ENCODE data around the gene MRPS15.
"Not testable (repeated sequence)": the region's sequence is repeated elsewhere in the genome, so short reads cannot be mapped to it uniquely, and the experiment has no call there.

Gene MRPS15

GRCh38 chr1:36497207-36497606 lies 33.0 kb upstream of the MRPS15 start:
- Histone ChIP-seq H3K79me2 (ENCODE audit: insufficient read depth, low read length) (no peaks in the 10 kb centered on the region), H3K4me1 (ENCODE audit: insufficient read depth, low read length) (no peaks in the 10 kb centered on the region), H3K4me2 (ENCODE audit: insufficient read depth, low read length) (no peak overlapping the region), H2AFZ (ENCODE audit: low read depth, low read length) (no peak overlapping the region), H3K27me3 (ENCODE audit: insufficient read depth, low read length, poor library complexity) (peaks cover 3% of the 10 kb centered on the region), H3K27ac (ENCODE audit: low read length) (no peak overlapping the region), H3K9ac (ENCODE audit: low read depth, low read length) (no peak overlapping the region), H3K4me3 (ENCODE audit: low read depth in 1 of 2, low read length in 2 of 2) (no peak overlapping the region), H3K9me3 (ENCODE audit: insufficient read depth, low read length, severe bottlenecking) (no peaks in the 10 kb centered on the region), H4K20me1 (ENCODE audit: insufficient read depth, low read length) (no peaks in the 10 kb centered on the region), H3K36me3 (ENCODE audit: insufficient read depth, low read length) (no peaks in the 10 kb centered on the region)
- DNase-seq (no peak), ATAC-seq (ENCODE audit: insufficient read depth, low read depth) (no peak)
- TF ChIP-seq EZH2 (IDR thresholded peaks at IDR 0.05; ENCODE audit: borderline replicate concordance, low read depth, low read length, severe bottlenecking), result no peak
- TF ChIP-seq CTCF (IDR thresholded peaks at IDR 0.05; ENCODE audit: borderline replicate concordance, extremely low read depth, low read length, poor library complexity, severe bottlenecking), result no peak

GRCh38 chr1:36494971-36495370 lies 30.8 kb upstream of the MRPS15 start:
- H3K36me3 ChIP-seq (ENCODE audit: insufficient read depth, low read length), result no peaks in the 10 kb centered on the region
- no peaks in the 10 kb centered on the region for H4K20me1 ChIP-seq (ENCODE audit: insufficient read depth, low read length)
- H2AFZ ChIP-seq (ENCODE audit: low read depth, low read length), result no peak overlapping the region
- H3K4me1 ChIP-seq (ENCODE audit: insufficient read depth, low read length), result no peaks in the 10 kb centered on the region
- DNase-seq (no peak), ATAC-seq (ENCODE audit: insufficient read depth, low read depth) (no peak)
- H3K79me2 ChIP-seq (ENCODE audit: insufficient read depth, low read length), result no peaks in the 10 kb centered on the region
- no peaks in the 10 kb centered on the region for H3K9me3 ChIP-seq (ENCODE audit: insufficient read depth, low read length, severe bottlenecking)
- peaks cover 3% of the 10 kb centered on the region for H3K27me3 ChIP-seq (ENCODE audit: insufficient read depth, low read length, poor library complexity)
- no peak for TF ChIP-seq CTCF (IDR thresholded peaks at IDR 0.05; ENCODE audit: borderline replicate concordance, extremely low read depth, low read length, poor library complexity, severe bottlenecking)
- TF ChIP-seq EZH2 (IDR thresholded peaks at IDR 0.05; ENCODE audit: borderline replicate concordance, low read depth, low read length, severe bottlenecking), result no peak
- H3K4me2 ChIP-seq (ENCODE audit: insufficient read depth, low read length), result no peak overlapping the region
- no peak overlapping the region for H3K4me3 ChIP-seq (ENCODE audit: low read depth in 1 of 2, low read length in 2 of 2)
- no peak overlapping the region for H3K27ac ChIP-seq (ENCODE audit: low read length)
- no peak overlapping the region for H3K9ac ChIP-seq (ENCODE audit: low read depth, low read length)

- TF ChIP-seq EZH2 (IDR thresholded peaks at IDR 0.05; ENCODE audit: borderline replicate concordance, low read depth, low read length, severe bottlenecking), result no peak
- no peak for TF ChIP-seq CTCF (IDR thresholded peaks at IDR 0.05; ENCODE audit: borderline replicate concordance, extremely low read depth, low read length, poor library complexity, severe bottlenecking)
- no peaks in the 10 kb centered on the region for H4K20me1 ChIP-seq (ENCODE audit: insufficient read depth, low read length)
These were observed 29.3 kb upstream of the MRPS15 start for GRCh38 chr1:36493524-36493923.

GRCh38 chr1:36492491-36492890 lies 28.3 kb upstream of the MRPS15 start:
- Histone ChIP-seq H3K27me3 (ENCODE audit: insufficient read depth, low read length, poor library complexity) (peaks cover 3% of the 10 kb centered on the region), H2AFZ (ENCODE audit: low read depth, low read length) (no peak overlapping the region), H3K4me1 (ENCODE audit: insufficient read depth, low read length) (no peaks in the 10 kb centered on the region), H3K27ac (ENCODE audit: low read length) (no peak overlapping the region), H3K36me3 (ENCODE audit: insufficient read depth, low read length) (no peaks in the 10 kb centered on the region), H3K9me3 (ENCODE audit: insufficient read depth, low read length, severe bottlenecking) (no peaks in the 10 kb centered on the region), H3K79me2 (ENCODE audit: insufficient read depth, low read length) (no peaks in the 10 kb centered on the region), H3K4me2 (ENCODE audit: insufficient read depth, low read length) (no peak overlapping the region), H3K9ac (ENCODE audit: low read depth, low read length) (no peak overlapping the region), H4K20me1 (ENCODE audit: insufficient read depth, low read length) (no peaks in the 10 kb centered on the region), H3K4me3 (ENCODE audit: low read depth in 1 of 2, low read length in 2 of 2) (no peak overlapping the region)
- ATAC-seq (ENCODE audit: insufficient read depth, low read depth) (no peak), DNase-seq (no peak)
- no peak for TF ChIP-seq EZH2 (IDR thresholded peaks at IDR 0.05; ENCODE audit: borderline replicate concordance, low read depth, low read length, severe bottlenecking)
- no peak for TF ChIP-seq CTCF (IDR thresholded peaks at IDR 0.05; ENCODE audit: borderline replicate concordance, extremely low read depth, low read length, poor library complexity, severe bottlenecking)

More at GRCh38 chr1:36493524-36493923, 29.3 kb upstream of the MRPS15 start:
- no peaks in the 10 kb centered on the region for H3K36me3 ChIP-seq (ENCODE audit: insufficient read depth, low read length)
- H3K9me3 ChIP-seq (ENCODE audit: insufficient read depth, low read length, severe bottlenecking), result no peaks in the 10 kb centered on the region
- no peak overlapping the region for H3K27ac ChIP-seq (ENCODE audit: low read length)
- no peaks in the 10 kb centered on the region for H3K79me2 ChIP-seq (ENCODE audit: insufficient read depth, low read length)
- H2AFZ ChIP-seq (ENCODE audit: low read depth, low read length), result no peak overlapping the region
- no peak for ATAC-seq (ENCODE audit: insufficient read depth, low read depth)
- no peaks in the 10 kb centered on the region for H3K4me1 ChIP-seq (ENCODE audit: insufficient read depth, low read length)
- no peak overlapping the region for H3K4me3 ChIP-seq (ENCODE audit: low read depth in 1 of 2, low read length in 2 of 2)
- H3K9ac ChIP-seq (ENCODE audit: low read depth, low read length), result no peak overlapping the region
- DNase-seq, result no peak
- H3K4me2 ChIP-seq (ENCODE audit: insufficient read depth, low read length), result no peak overlapping the region
- peaks cover 3% of the 10 kb centered on the region for H3K27me3 ChIP-seq (ENCODE audit: insufficient read depth, low read length, poor library complexity)

GRCh38 chr1:36489258-36490051 lies 25.3 kb upstream of the MRPS15 start:
- not testable (repeated sequence) for H3K9me3 ChIP-seq (ENCODE audit: insufficient read depth, low read length, severe bottlenecking); H3K9ac ChIP-seq (ENCODE audit: low read depth, low read length); ATAC-seq (ENCODE audit: insufficient read depth, low read depth); H3K4me1 ChIP-seq (ENCODE audit: insufficient read depth, low read length); H2AFZ ChIP-seq (ENCODE audit: low read depth, low read length); H3K79me2 ChIP-seq (ENCODE audit: insufficient read depth, low read length); H4K20me1 ChIP-seq (ENCODE audit: insufficient read depth, low read length); H3K4me2 ChIP-seq (ENCODE audit: insufficient read depth, low read length); H3K27ac ChIP-seq (ENCODE audit: low read length); H3K27me3 ChIP-seq (ENCODE audit: insufficient read depth, low read length, poor library complexity); DNase-seq; H3K4me3 ChIP-seq (ENCODE audit: low read depth in 1 of 2, low read length in 2 of 2); H3K36me3 ChIP-seq (ENCODE audit: insufficient read depth, low read length)

Measured in DND-41 (cell line).